ENCODE results near the gene USP7.
"Not testable (repeated sequence)": the region's sequence is repeated elsewhere in the genome, so short reads cannot be mapped to it uniquely, and the experiment has no call there.

USP7 gene

GRCh38 chr16:8921347-8921984, 42.2 kb downstream of the USP7 start:
- no peak for DNase-seq

- DNase-seq: no peak
Measured at GRCh38 chr16:8920645-8921346, 42.9 kb downstream of the USP7 start.

- no peak for DNase-seq
Measured at GRCh38 chr16:8919934-8920462, 43.7 kb downstream of the USP7 start.

GRCh38 chr16:8919089-8919933, 44.4 kb downstream of the USP7 start:
- DNase-seq: no peak

GRCh38 chr16:8917336-8917735, 46.4 kb downstream of the USP7 start:
- not testable (repeated sequence) for DNase-seq

- DNase-seq: no peak
Measured at GRCh38 chr16:8916541-8917225, 47.0 kb downstream of the USP7 start.

GRCh38 chr16:8915722-8916301, 47.9 kb downstream of the USP7 start:
- DNase-seq: no peak

GRCh38 chr16:8914098-8914497, 49.6 kb downstream of the USP7 start:
- no peak for DNase-seq

- DNase-seq: no peak
Measured at GRCh38 chr16:8912793-8913192, 50.9 kb downstream of the USP7 start.

- no peak for DNase-seq
Measured at GRCh38 chr16:8910811-8911210, 52.9 kb downstream of the USP7 start.

- no peak for DNase-seq
Measured at GRCh38 chr16:8908810-8909468, 54.8 kb downstream of the USP7 start.

GRCh38 chr16:8907096-8907495, 56.6 kb downstream of the USP7 start:
- no peak for DNase-seq

GRCh38 chr16:8905795-8906591, 57.7 kb downstream of the USP7 start:
- DNase-seq: no peak

- DNase-seq: no peak
Measured at GRCh38 chr16:8905168-8905762, 58.4 kb downstream of the USP7 start.

GRCh38 chr16:8904018-8904430, 59.7 kb downstream of the USP7 start:
- no peak for DNase-seq

GRCh38 chr16:8903004-8903403, 60.7 kb downstream of the USP7 start:
- no peak for DNase-seq

- no peak for DNase-seq
Measured at GRCh38 chr16:8901320-8901861, 62.3 kb downstream of the USP7 start.

- no peak for DNase-seq
Measured at GRCh38 chr16:8900343-8900742, 63.4 kb downstream of the USP7 start.

GRCh38 chr16:8899709-8900317, 63.9 kb downstream of the USP7 start:
- no peak for DNase-seq

Data from activated T-cell treated with anti-CD3 and anti-CD28 coated beads for 4 hours (primary cell).